Measurements from ENCODE around the gene IFT172. TPM values are rescaled to one million over a fixed set of nuclear protein-coding genes. Genes with fewer than 3 reads are reported as not detected.

IFT172 gene
- total and polyA plus RNA-seq, 2 donors (not counting 1 experiment from before 2014, with no cell fraction given) = 21.4 to 33.3 TPM

DNA sequence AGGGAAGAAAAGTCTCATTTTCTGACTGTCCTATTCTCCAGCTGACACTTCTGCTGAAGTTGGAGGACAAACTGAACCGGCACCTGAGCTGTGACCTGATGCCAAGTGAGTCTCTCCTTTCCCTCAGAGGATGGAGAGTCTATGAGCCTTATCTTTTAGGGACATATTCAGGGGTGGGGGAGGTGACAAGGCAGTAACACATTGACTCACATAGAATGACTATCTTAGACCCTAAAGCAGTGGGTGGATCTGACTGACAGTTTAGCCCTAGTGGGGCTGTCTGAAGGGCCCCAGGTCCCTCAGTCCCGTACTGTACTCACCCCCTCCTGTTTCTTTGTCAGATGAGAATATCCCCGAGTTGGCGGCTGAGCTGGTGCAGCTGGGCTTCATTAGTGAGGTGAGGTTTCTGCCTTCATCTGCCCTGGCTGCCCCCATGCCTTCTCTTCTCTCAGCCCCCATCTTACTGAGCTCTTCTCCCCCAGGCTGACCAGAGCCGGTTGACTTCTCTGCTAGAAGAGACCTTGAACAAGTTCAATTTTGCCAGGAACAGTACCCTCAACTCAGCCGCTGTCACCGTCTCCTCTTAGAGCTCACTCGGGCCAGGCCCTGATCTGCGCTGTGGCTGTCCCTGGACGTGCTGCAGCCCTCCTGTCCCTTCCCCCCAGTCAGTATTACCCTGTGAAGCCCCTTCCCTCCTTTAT is 48.2 kb downstream of the IFT172 start:
- H2AFZ ChIP-seq (ENCODE audit: insufficient read depth, low read depth, low read length, poor library complexity, severe bottlenecking) = no peak overlapping the region
- intact Hi-C loops (cut with micrococcal nuclease) = loop anchor here (5.0 to 10.0 kb wide), 2 partner anchors 46 to 243 kb away; partner anchors contain the start of gene IFT172
- H3K36me3 ChIP-seq (replicated peaks in 1 of 2; ENCODE audit: control extremely low read depth in 1 of 2, control insufficient read depth in 1 of 2, extremely low read depth in 1 of 2, insufficient read depth in 2 of 2, low read length in 1 of 2) = peaks cover 4 to 54% of the 10 kb centered on the region in 2 experiments
- H3K27me3 ChIP-seq (replicated peaks in 1 of 4; ENCODE audit: control extremely low read depth in 1 of 4, control insufficient read depth in 3 of 4, insufficient read depth in 4 of 4, low read length in 3 of 4) = no peaks in the 10 kb centered on the region
- POLR2A ChIA-PET = interaction anchor here (1.1 kb wide), 1 partner anchor 13 kb away, joined by 3 read pairs; the partner anchor contains the start of gene NRBP1
- peaks cover 3 to 6% of the 10 kb centered on the region in 2 donors for H3K4me1 ChIP-seq (ENCODE audit: control insufficient read depth in 2 of 2, insufficient read depth in 2 of 2, low read length in 2 of 2)
- no peak for ATAC-seq (ENCODE audit: low read depth)
- no peak for DNase-seq
- no peak overlapping the region for H3K9ac ChIP-seq (ENCODE audit: low read length)
- peak overlapping the region; percentile 70 for H3K4me2 ChIP-seq (replicated peaks; ENCODE audit: low read depth, low read length, poor library complexity, severe bottlenecking)
- CTCF ChIA-PET = interaction anchor here (1.3 kb wide), 1 partner anchor 11 kb away, joined by 3 read pairs; no protein-coding TSS in a partner anchor
- H4K20me1 ChIP-seq (ENCODE audit: control insufficient read depth, insufficient read depth, low read length, poor library complexity, severe bottlenecking) = peaks cover 1% of the 10 kb centered on the region
- TF ChIP-seq, protein P1, sequence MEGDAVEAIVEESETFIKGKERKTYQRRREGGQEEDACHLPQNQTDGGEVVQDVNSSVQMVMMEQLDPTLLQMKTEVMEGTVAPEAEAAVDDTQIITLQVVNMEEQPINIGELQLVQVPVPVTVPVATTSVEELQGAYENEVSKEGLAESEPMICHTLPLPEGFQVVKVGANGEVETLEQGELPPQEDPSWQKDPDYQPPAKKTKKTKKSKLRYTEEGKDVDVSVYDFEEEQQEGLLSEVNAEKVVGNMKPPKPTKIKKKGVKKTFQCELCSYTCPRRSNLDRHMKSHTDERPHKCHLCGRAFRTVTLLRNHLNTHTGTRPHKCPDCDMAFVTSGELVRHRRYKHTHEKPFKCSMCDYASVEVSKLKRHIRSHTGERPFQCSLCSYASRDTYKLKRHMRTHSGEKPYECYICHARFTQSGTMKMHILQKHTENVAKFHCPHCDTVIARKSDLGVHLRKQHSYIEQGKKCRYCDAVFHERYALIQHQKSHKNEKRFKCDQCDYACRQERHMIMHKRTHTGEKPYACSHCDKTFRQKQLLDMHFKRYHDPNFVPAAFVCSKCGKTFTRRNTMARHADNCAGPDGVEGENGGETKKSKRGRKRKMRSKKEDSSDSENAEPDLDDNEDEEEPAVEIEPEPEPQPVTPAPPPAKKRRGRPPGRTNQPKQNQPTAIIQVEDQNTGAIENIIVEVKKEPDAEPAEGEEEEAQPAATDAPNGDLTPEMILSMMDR (IDR thresholded peaks at IDR 0.05) = no peak
- TF ChIP-seq EZH2 (IDR thresholded peaks at IDR 0.05; ENCODE audit: borderline replicate concordance, insufficient read depth, low read depth, low read length, poor library complexity, severe bottlenecking) = no peak
- no peak overlapping the region for H3K27ac ChIP-seq (ENCODE audit: low read length in 2 of 2)
- Mint-ChIP-seq H3K27ac (no peak overlapping the region), H3K4me3 (no peak overlapping the region), H3K27me3 (no peaks in the 10 kb centered on the region), H3K4me1 (peaks cover 12% of the 10 kb centered on the region), H3K9me3 (ENCODE audit: insufficient read depth) (no peaks in the 10 kb centered on the region)
- no peak overlapping the region for H3K4me3 ChIP-seq (ENCODE audit: control extremely low read depth in 1 of 5, extremely low read depth in 1 of 5, insufficient read depth in 1 of 5, low read depth in 2 of 5, low read length in 4 of 5)
- H3K79me2 ChIP-seq (ENCODE audit: control insufficient read depth, insufficient read depth, low read length) = no peaks in the 10 kb centered on the region
- H3K9me3 ChIP-seq (ENCODE audit: control extremely low read depth in 1 of 3, control insufficient read depth in 2 of 3, insufficient read depth in 1 of 3, low read length in 2 of 3) = no peaks in the 10 kb centered on the region
- WGBS (ENCODE audit: insufficient coverage) = 100% methylated on average over 7 of the region's 10 CpGs

DNA sequence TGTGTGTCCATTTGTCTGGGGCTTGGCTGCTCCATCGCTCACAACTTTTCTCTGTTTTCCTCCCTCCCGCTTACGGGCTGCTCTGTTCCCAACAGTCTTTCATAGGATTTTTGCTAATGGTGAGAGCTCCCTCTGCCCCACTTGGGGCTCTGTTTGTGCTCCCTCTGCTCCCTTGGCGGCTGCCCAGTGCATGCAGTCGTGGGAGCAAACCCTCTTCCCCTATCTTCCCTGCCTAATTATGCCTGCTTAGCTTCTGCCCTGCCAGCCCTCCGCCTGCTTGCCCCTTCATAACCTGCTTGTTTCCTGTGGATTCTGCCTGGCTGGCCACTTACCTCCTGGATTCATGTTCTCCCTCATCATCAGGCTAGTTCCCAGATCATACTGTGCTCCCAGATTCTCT is 53.9 kb downstream of the IFT172 start:
- WGBS (ENCODE audit: insufficient coverage) = 98% methylated on average over 6 of the region's 6 CpGs
- Histone ChIP-seq H3K9ac (ENCODE audit: low read length) (no peak overlapping the region), H3K36me3 (replicated peaks in 1 of 2; ENCODE audit: control extremely low read depth in 1 of 2, control insufficient read depth in 1 of 2, extremely low read depth in 1 of 2, insufficient read depth in 2 of 2, low read length in 1 of 2) (peaks cover 7 to 71% of the 10 kb centered on the region in 2 experiments), H3K4me2 (replicated peaks; ENCODE audit: low read depth, low read length, poor library complexity, severe bottlenecking) (no peak overlapping the region), H3K27me3 (replicated peaks in 1 of 4; ENCODE audit: control extremely low read depth in 1 of 4, control insufficient read depth in 3 of 4, insufficient read depth in 4 of 4, low read length in 3 of 4) (no peaks in the 10 kb centered on the region), H3K4me1 (ENCODE audit: control insufficient read depth in 2 of 2, insufficient read depth in 2 of 2, low read length in 2 of 2) (peaks cover 0 to 3% of the 10 kb centered on the region in 2 donors), H3K4me3 (ENCODE audit: control extremely low read depth in 1 of 5, extremely low read depth in 1 of 5, insufficient read depth in 1 of 5, low read depth in 2 of 5, low read length in 4 of 5) (no peak overlapping the region), H3K27ac (ENCODE audit: low read length in 2 of 2) (no peak overlapping the region), H2AFZ (ENCODE audit: insufficient read depth, low read depth, low read length, poor library complexity, severe bottlenecking) (no peak overlapping the region), H4K20me1 (ENCODE audit: control insufficient read depth, insufficient read depth, low read length, poor library complexity, severe bottlenecking) (peaks cover 56% of the 10 kb centered on the region), H3K9me3 (ENCODE audit: control extremely low read depth in 1 of 3, control insufficient read depth in 2 of 3, insufficient read depth in 1 of 3, low read length in 2 of 3) (no peaks in the 10 kb centered on the region), H3K79me2 (ENCODE audit: control insufficient read depth, insufficient read depth, low read length) (peaks cover 39% of the 10 kb centered on the region)
- H3K27me3 Mint-ChIP-seq = no peaks in the 10 kb centered on the region
- no peak overlapping the region for H3K27ac Mint-ChIP-seq
- DNase-seq (no peak), ATAC-seq (ENCODE audit: low read depth) (no peak)
- no peak overlapping the region for H3K4me3 Mint-ChIP-seq
- ChIA-PET CTCF (no interaction called here), POLR2A (no interaction called here)
- H3K9me3 Mint-ChIP-seq (ENCODE audit: insufficient read depth) = no peaks in the 10 kb centered on the region
- H3K4me1 Mint-ChIP-seq = peaks cover 11% of the 10 kb centered on the region
- TF ChIP-seq EZH2 (IDR thresholded peaks at IDR 0.05; ENCODE audit: borderline replicate concordance, insufficient read depth, low read depth, low read length, poor library complexity, severe bottlenecking) = no peak
- TF ChIP-seq, protein P1 (IDR thresholded peaks at IDR 0.05) = no peak
- intact Hi-C loops (cut with micrococcal nuclease) = no loop called here

All from B cell (primary cell).